Measurements from ENCODE around the gene SNX25.

Gene SNX25

GRCh38 chr4:185285632-185286393 is 76.4 kb downstream of the SNX25 start:
- Mint-ChIP-seq H3K4me3 (no peak overlapping the region), H3K9me3 (no peaks in the 10 kb centered on the region), H3K4me1 (no peaks in the 10 kb centered on the region), H3K36me3 (ENCODE audit: low read depth) (peaks cover 18% of the 10 kb centered on the region), H3K27ac (no peak overlapping the region), H3K27me3 (ENCODE audit: low read depth) (no peaks in the 10 kb centered on the region)
- no peak for TF ChIP-seq CTCF (IDR thresholded peaks at IDR 0.05; ENCODE audit: unreplicated experiment in 3 of 3)

- H3K9me3 Mint-ChIP-seq = no peaks in the 10 kb centered on the region
- H3K27me3 Mint-ChIP-seq (ENCODE audit: low read depth) = no peaks in the 10 kb centered on the region
- no peak overlapping the region for H3K27ac Mint-ChIP-seq
- no peak overlapping the region for H3K4me3 Mint-ChIP-seq
- no peaks in the 10 kb centered on the region for H3K4me1 Mint-ChIP-seq
- H3K36me3 Mint-ChIP-seq (ENCODE audit: low read depth) = peaks cover 20% of the 10 kb centered on the region
- TF ChIP-seq CTCF (IDR thresholded peaks at IDR 0.05; ENCODE audit: unreplicated experiment in 3 of 3) = no peak
Observed at GRCh38 chr4:185286571-185286970, 77.2 kb downstream of the SNX25 start.

DNA sequence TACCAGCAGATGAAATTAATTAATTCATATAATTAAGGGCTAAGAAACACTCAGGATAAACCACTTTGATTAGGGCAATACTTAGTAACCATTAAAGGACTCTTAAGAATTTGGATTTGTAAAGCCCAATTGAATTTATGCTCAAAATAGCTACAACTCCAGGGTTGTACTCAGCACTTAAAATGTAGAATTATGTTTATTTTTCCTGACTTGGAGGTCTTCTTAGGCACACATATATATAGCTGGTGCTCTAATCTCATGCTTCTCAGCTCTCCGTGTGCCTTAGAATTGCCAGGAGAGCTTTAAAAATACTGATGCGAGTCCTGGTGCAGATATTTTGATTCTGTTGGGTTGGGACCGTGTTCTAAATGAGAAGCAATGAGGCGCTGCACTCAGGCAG is 77.6 kb downstream of the SNX25 start:
- H3K27ac Mint-ChIP-seq = no peak overlapping the region
- H3K4me3 Mint-ChIP-seq = no peak overlapping the region
- no peaks in the 10 kb centered on the region for H3K27me3 Mint-ChIP-seq (ENCODE audit: low read depth)
- no peak for TF ChIP-seq CTCF (IDR thresholded peaks at IDR 0.05; ENCODE audit: unreplicated experiment in 3 of 3)
- H3K9me3 Mint-ChIP-seq = peaks cover under 1% of the 10 kb centered on the region
- H3K4me1 Mint-ChIP-seq = no peaks in the 10 kb centered on the region
- peaks cover 22% of the 10 kb centered on the region for H3K36me3 Mint-ChIP-seq (ENCODE audit: low read depth)

DNA sequence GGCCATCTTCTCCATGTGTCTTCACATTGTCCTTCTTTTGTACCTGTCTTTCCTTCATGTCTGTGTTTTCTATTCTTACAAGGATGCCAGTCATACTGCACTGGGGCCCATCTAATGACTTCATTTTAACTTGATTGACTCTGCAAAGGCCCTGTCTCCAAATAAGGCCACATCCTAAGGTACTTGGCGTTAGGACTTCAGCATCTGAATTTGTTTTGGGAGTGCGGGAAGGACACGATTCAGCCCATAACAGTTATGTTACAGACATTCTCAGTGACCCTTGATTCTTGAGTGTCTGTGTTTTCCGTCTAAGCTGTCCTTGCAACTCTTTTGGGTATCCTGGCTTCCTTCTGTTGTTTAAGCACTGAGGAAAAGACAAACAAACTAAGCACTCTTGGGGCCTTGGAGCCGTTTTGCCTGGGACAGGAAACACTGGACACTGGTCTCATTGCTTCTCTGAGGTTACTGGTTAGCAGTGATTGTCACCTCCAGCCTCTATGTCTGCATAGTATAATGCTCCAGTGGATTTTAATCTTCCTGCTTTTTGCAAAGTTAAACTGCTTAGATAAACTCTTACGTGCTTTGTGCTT is 80.7 kb downstream of the SNX25 start:
- peaks cover 3% of the 10 kb centered on the region for H3K9me3 Mint-ChIP-seq
- H3K27me3 Mint-ChIP-seq (ENCODE audit: low read depth) = no peaks in the 10 kb centered on the region
- H3K4me3 Mint-ChIP-seq = no peak overlapping the region
- no peaks in the 10 kb centered on the region for H3K4me1 Mint-ChIP-seq
- no peak for TF ChIP-seq CTCF (IDR thresholded peaks at IDR 0.05; ENCODE audit: unreplicated experiment in 3 of 3)
- H3K36me3 Mint-ChIP-seq (ENCODE audit: low read depth) = peaks cover 45% of the 10 kb centered on the region
- H3K27ac Mint-ChIP-seq = no peak overlapping the region

DNA sequence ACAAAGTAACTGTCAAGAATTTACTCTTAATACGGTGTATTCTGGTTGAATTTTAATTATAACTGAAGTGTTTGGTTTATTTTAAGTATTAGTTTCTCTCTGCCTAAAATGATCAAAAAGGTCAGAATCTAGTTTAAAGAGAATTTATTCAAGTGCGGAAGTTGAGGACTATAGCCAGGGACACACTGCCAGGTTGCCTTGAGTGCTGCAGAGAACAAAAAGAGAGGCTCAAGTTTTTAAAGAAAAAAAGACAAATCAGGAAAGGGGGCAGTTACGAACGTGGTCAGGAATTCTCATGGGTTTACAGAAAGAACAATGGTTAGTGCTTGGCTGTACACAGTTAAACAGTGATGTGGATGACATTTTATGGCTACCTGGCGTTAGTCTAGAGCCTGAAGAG is 81.3 kb downstream of the SNX25 start:
- Mint-ChIP-seq H3K4me3 (no peak overlapping the region), H3K27me3 (ENCODE audit: low read depth) (no peaks in the 10 kb centered on the region), H3K9me3 (peaks cover 3% of the 10 kb centered on the region), H3K4me1 (no peaks in the 10 kb centered on the region), H3K36me3 (ENCODE audit: low read depth) (peaks cover 45% of the 10 kb centered on the region), H3K27ac (no peak overlapping the region)
- no peak for TF ChIP-seq CTCF (IDR thresholded peaks at IDR 0.05; ENCODE audit: unreplicated experiment in 3 of 3)

DNA sequence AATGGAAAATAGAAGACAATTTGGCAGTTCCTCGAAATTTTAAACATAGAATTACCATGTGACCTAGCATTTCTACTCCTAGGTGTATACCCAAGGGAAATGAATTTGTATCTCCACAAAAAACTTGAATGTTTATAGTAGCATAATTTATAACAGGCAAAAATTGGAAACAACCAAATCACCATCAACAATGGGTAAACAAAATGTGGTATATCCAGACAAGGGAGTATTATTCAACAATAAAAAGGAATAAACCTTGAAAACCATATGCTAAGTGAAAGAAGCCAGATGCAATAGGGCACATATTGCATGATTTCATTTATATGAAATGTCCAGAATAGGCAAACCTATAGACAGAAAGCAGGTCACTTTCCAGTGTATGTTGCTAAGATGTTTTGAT is 83.8 kb downstream of the SNX25 start:
- H3K27me3 Mint-ChIP-seq (ENCODE audit: low read depth) = no peaks in the 10 kb centered on the region
- H3K36me3 Mint-ChIP-seq (ENCODE audit: low read depth) = peaks cover 48% of the 10 kb centered on the region
- no peak overlapping the region for H3K4me3 Mint-ChIP-seq
- H3K27ac Mint-ChIP-seq = no peak overlapping the region
- peaks cover 3% of the 10 kb centered on the region for H3K9me3 Mint-ChIP-seq
- no peak for TF ChIP-seq CTCF (IDR thresholded peaks at IDR 0.05; ENCODE audit: unreplicated experiment in 3 of 3)
- H3K4me1 Mint-ChIP-seq = no peaks in the 10 kb centered on the region
